ENCODE data around the gene EML6. TPM values are rescaled to one million over a fixed set of nuclear protein-coding genes. Genes with fewer than 3 reads are reported as not detected.
"Not testable (repeated sequence)": the region's sequence is repeated elsewhere in the genome, so short reads cannot be mapped to it uniquely, and the experiment has no call there.

The EML6 gene
- total RNA-seq, 2 donors from 2014 or later, result 1.0 to 1.4 TPM

DNA sequence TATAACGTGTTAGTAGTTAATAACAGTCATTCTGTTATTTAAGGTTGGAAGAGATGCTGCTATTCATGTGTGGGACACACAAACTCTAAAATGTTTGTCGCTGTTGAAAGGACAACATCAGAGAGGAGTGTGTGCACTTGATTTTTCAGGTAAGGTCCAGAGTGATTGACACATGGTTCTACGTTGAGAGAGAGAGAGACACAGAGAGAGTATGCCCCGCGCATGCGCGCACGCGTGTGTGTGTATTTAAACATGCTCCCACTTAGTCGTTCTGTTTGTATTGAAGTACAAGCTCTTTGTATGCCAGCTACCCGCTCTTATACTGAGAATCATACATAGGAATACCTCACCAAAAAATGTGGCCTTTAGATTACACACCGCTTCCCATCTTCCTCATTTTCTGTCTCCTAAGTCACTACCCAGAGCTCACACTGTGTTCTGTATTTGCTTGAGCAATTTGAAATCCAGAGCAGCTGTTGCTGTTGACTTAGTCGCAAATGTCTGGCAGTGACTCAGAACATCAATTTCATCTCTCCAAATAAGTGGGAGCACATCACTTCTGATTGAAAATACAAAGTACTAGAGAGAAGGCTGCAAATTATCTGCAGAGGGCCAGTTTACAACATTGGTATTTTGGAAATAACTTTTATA, 148.1 kb downstream of the EML6 start:
- ATAC-seq (replicated peaks), result no peak
- H3K27ac Mint-ChIP-seq, result no peak overlapping the region

DNA sequence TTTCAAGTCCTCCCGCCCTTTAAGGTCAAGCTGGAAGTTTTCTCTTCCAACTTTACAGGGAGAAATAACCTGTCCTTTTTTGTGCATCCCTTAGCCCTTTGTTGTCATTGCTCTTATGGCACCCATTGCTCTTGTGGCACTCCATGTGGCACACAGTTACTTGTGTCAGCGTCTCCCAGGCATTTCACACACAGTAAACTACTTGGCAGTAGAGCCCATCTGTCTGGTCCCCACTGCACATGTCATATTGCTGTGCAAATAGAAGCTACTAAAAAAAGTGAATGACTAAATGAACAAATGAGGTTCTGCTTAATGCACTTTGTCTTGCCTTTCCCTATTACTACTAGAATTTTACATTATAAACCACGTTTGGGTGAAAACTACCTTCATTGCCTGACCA, 149.3 kb downstream of the EML6 start:
- no peaks in the 10 kb centered on the region for H3K36me3 Mint-ChIP-seq (ENCODE audit: low read depth)
- H3K9me3 Mint-ChIP-seq, result no peaks in the 10 kb centered on the region
- H3K4me3 Mint-ChIP-seq, result no peak overlapping the region
- H3K27ac Mint-ChIP-seq, result no peak overlapping the region
- no peak for ATAC-seq (replicated peaks)
- no peaks in the 10 kb centered on the region for H3K4me1 Mint-ChIP-seq
- H3K27me3 Mint-ChIP-seq, result no peaks in the 10 kb centered on the region

More for the DNA sequence above, 148.1 kb downstream of the EML6 start:
- no peaks in the 10 kb centered on the region for H3K27me3 Mint-ChIP-seq
- H3K4me3 Mint-ChIP-seq, result no peak overlapping the region
- no peaks in the 10 kb centered on the region for H3K36me3 Mint-ChIP-seq (ENCODE audit: low read depth)
- no peaks in the 10 kb centered on the region for H3K4me1 Mint-ChIP-seq
- no peaks in the 10 kb centered on the region for H3K9me3 Mint-ChIP-seq

DNA sequence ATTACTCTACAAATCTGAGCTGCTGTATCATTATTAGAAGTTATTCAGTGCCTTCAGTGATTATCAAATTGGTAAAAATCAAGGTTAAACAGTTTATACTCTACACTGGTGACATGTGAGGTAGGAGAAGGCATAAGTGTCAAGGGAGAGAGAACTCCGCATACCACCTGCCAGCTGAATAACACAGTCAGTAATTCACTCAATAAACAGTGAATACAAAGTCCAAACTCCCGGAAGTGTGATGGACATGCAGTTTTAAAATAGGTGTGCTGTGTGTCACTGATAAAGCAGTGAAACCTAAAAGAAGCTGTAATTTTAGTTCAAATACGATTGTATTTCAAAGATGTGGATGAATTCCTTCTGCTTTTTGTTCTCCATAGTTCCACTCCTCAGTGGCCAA, 149.8 kb downstream of the EML6 start:
- H3K9me3 Mint-ChIP-seq, H3K27me3 Mint-ChIP-seq, H3K4me3 Mint-ChIP-seq: not testable (repeated sequence)

DNA sequence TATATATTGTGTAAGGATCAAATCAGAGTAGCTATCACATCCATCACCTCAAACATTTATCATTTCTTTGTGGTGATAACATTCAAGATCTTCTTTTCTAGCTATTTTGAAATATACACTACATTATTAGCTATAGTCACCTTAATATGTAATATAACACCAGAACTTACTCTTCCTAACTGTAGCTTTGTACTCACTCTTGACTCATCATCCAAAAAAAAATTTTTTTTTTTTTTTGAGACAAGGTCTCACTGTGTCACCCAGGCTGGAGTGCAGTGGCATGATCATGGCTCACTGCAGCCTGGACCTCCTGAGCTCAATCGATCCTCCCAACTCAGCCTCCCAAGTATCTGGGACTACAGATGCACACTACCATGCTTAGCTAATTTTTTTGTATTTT, 153.3 kb downstream of the EML6 start:
- no peak for ATAC-seq (replicated peaks)
- Mint-ChIP-seq H3K27me3 (peaks cover 3% of the 10 kb centered on the region), H3K9me3 (no peaks in the 10 kb centered on the region), H3K27ac (no peak overlapping the region), H3K4me1 (no peaks in the 10 kb centered on the region), H3K4me3 (no peak overlapping the region), H3K36me3 (ENCODE audit: low read depth) (no peaks in the 10 kb centered on the region)

More for the DNA sequence above, 149.8 kb downstream of the EML6 start:
- not testable (repeated sequence) for H3K36me3 Mint-ChIP-seq (ENCODE audit: low read depth); H3K4me1 Mint-ChIP-seq; ATAC-seq (replicated peaks); H3K27ac Mint-ChIP-seq

DNA sequence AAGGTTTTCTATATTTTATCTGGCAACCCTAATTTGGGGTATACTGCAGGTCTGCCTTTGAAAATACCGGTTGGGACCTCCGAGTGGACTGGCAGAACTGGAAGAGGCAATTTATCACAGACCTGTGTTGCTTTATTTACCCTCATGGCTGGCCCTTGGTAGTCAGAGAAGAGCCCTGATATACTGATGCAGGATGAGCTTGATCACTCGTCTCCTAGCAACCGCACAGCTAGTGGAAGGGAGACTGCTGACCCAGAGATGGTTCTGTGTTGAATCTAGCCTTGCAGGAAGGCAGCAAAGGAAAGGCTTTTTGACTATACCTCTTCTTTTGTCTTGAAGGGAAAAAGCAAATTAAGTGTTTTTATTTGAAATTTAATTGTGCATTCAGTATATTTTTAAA, 154.7 kb downstream of the EML6 start:
- Mint-ChIP-seq H3K27ac (no peak overlapping the region), H3K27me3 (peaks cover 3% of the 10 kb centered on the region), H3K4me1 (no peaks in the 10 kb centered on the region), H3K36me3 (ENCODE audit: low read depth) (no peaks in the 10 kb centered on the region), H3K4me3 (no peak overlapping the region), H3K9me3 (no peaks in the 10 kb centered on the region)
- no peak for ATAC-seq (replicated peaks)

DNA sequence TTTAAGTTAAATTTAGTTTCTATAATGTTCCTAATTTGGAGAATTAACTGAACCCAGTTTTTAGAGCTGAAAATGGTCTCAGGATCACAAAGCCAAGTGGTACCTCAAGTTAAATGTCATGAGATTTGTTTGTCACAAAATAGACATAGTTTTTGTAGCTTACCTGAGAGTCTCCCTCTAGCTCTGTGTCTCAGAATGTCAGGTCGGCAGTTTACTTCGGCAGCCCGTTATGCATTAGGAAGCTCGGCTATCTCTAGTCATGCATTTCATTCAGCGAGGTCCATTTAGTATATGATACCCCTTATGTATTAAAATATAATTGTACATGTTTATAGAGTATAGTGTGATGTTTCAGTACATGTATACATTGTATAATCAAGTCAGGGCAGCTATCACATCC, 155.6 kb downstream of the EML6 start:
- H3K27me3 Mint-ChIP-seq, result peaks cover 3% of the 10 kb centered on the region
- H3K27ac Mint-ChIP-seq, result no peak overlapping the region
- no peak overlapping the region for H3K4me3 Mint-ChIP-seq
- H3K36me3 Mint-ChIP-seq (ENCODE audit: low read depth), result no peaks in the 10 kb centered on the region
- H3K4me1 Mint-ChIP-seq, result no peaks in the 10 kb centered on the region
- H3K9me3 Mint-ChIP-seq, result no peaks in the 10 kb centered on the region
- no peak for ATAC-seq (replicated peaks)

DNA sequence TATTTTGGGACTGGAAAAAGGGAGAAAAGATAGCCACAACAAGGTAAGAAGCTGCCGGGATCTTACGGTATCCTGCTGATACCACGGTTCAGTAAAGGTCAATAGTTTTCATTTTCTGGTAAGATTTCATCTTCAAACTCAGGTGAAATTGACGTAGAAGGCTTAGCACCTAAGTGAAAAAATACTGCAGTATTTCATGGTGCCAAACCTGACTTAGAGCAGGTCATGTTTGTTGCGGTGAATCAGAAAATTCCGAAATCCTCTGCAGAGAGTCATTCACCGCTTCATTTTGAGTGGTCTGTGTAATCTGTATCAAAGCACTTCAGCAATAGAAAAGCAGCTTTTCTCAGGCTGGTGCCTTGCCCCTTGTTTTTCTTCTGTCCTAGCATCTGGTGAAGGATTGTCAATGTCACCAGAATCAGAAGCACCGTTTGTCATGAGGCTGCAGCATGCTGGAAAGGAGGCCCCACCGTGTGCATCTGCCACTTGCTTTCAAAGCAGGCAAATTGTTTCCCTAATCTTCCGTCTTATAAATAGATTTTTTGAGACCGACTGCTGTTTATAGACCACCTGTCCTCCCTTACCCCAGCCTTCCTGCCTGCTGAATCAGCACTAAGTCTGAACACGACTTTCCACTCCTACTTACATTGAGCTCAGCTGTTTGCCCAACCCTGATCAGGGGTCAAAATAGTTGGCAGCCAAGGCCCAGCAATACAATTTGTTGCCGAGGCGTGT, 156.3 kb downstream of the EML6 start:
- no peak for ATAC-seq (replicated peaks)
- H3K9me3 Mint-ChIP-seq, result no peaks in the 10 kb centered on the region
- H3K4me3 Mint-ChIP-seq, result no peak overlapping the region
- no peaks in the 10 kb centered on the region for H3K4me1 Mint-ChIP-seq
- H3K27me3 Mint-ChIP-seq, result peaks cover 3% of the 10 kb centered on the region
- H3K27ac Mint-ChIP-seq, result no peak overlapping the region
- H3K36me3 Mint-ChIP-seq (ENCODE audit: low read depth), result no peaks in the 10 kb centered on the region

DNA sequence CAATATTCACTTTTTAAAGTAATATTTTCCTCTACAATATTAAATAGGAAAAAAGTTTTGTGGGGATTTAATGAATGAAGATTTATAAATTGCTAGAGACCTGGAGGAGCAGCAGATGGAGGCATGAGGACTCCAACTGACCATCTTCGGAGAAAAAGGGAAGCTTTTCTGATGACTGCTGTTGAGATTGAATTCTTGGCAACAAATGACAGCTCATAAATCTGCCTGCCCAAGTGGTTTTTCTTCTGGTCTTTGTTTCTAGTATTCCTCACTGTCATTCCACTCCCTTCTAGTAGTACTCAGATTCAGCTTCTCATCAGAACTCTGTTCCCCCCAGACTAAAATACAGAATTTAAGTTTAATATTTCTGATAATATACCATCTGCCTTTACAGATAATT, 157.0 kb downstream of the EML6 start:
- H3K36me3 Mint-ChIP-seq (ENCODE audit: low read depth), result no peaks in the 10 kb centered on the region
- no peak overlapping the region for H3K4me3 Mint-ChIP-seq
- H3K27me3 Mint-ChIP-seq, result peaks cover 3% of the 10 kb centered on the region
- no peaks in the 10 kb centered on the region for H3K9me3 Mint-ChIP-seq
- H3K4me1 Mint-ChIP-seq, result no peaks in the 10 kb centered on the region
- H3K27ac Mint-ChIP-seq, result no peak overlapping the region
- ATAC-seq (replicated peaks), result no peak

DNA sequence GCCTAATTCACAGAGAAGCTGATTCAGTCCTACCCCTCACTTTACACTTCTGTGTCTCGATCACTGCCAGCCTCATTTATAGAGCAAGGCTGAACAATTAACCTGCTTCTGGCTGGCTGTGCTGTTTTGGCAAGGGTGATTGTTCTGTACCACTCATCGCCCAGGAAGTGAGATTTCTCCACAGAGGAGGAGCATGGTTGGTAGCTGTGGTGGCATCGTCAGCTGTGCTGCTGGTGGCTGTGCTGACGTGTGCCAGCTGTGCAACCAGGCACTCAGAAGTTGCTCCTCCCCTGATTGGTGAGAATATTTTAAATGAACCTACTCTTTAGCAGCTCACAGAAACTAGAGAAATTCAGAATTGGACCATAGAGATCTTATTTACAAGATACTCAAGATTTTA, 158.3 kb downstream of the EML6 start:
- H3K9me3 Mint-ChIP-seq, result no peaks in the 10 kb centered on the region
- no peak overlapping the region for H3K4me3 Mint-ChIP-seq
- peaks cover 3% of the 10 kb centered on the region for H3K27me3 Mint-ChIP-seq
- H3K36me3 Mint-ChIP-seq (ENCODE audit: low read depth), result no peaks in the 10 kb centered on the region
- no peak overlapping the region for H3K27ac Mint-ChIP-seq
- ATAC-seq (replicated peaks), result no peak
- H3K4me1 Mint-ChIP-seq, result no peaks in the 10 kb centered on the region

DNA sequence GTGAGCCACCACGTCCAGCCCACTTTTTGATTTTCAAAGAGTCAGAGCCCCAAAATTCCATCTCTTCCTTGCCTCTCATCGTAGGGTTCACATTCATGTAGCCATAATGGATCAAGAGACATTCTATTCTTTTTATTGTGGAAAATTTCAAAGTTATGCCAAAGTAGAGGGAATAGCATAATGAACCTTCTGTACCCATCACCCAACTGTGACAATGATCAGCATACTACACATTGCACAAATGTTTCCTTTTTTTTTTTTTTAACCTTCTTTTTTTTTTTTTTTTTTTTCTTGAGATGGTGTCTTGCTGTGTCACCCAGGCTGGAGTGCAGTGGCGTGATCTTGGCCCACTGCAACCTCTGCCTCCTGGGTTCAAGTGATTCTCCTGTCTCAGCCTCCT, 162.4 kb downstream of the EML6 start:
- no peak overlapping the region for H3K27ac Mint-ChIP-seq
- H3K9me3 Mint-ChIP-seq, result no peaks in the 10 kb centered on the region
- no peak overlapping the region for H3K4me3 Mint-ChIP-seq
- H3K36me3 Mint-ChIP-seq (ENCODE audit: low read depth), result no peaks in the 10 kb centered on the region
- no peaks in the 10 kb centered on the region for H3K4me1 Mint-ChIP-seq
- H3K27me3 Mint-ChIP-seq, result peaks cover 4% of the 10 kb centered on the region
- ATAC-seq (replicated peaks), result no peak

DNA sequence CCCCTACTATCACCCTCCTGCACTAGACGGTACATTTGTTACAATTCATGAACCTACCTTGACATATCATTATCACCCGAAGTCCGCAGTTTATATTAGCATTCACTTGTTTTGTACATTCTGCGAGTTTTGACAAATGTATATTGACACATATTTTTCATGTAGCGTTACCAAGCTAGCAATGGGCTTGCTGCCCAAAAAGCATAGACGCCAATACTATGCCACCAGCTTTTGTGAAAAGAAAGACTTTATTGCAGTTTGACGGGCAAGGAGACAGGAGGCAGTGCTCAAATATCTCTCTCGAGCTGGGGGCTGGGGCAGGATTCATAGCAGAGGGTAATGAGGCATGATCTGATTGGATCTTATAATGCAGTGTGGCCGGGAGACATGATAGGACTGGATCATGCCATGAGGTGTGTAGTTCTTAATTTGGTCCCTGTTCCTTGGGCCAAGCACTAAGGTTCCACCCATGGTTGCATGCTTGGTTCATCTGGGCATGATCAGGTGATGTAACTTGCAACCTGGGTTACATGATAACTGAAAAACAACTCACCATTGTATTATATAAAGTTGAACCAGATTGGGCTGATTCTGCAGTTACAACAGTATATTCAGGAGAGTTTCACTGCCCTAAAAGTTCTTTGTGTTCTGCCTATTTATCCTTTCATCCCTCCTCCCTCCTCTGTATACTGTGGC, 164.5 kb downstream of the EML6 start:
- Mint-ChIP-seq H3K36me3 (ENCODE audit: low read depth) (no peaks in the 10 kb centered on the region), H3K27me3 (peaks cover 4% of the 10 kb centered on the region), H3K27ac (no peak overlapping the region), H3K9me3 (no peaks in the 10 kb centered on the region), H3K4me3 (no peak overlapping the region), H3K4me1 (no peaks in the 10 kb centered on the region)
- no peak for ATAC-seq (replicated peaks)

DNA sequence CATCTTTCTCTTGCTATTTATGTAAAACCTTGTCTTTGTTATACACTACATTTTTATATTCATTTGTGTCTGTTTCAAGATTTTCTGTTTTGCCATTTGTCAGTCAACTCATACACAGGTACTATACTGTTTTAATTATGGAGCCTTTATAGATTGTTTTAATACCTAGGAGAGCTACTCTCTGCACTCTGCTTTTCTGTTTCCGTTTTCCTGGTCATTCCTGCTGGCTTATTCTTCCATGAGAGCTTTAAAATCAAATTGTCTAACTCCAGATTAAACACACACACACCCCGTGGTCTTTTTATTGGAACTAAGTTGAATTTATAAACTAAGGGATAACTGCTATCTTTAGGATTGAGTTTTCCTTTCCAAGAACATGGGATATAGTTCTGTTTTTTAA, 165.6 kb downstream of the EML6 start:
- ATAC-seq (replicated peaks), result no peak
- H3K27ac Mint-ChIP-seq, result no peak overlapping the region
- H3K4me3 Mint-ChIP-seq, result no peak overlapping the region
- no peaks in the 10 kb centered on the region for H3K9me3 Mint-ChIP-seq
- peaks cover 4% of the 10 kb centered on the region for H3K27me3 Mint-ChIP-seq
- H3K4me1 Mint-ChIP-seq, result no peaks in the 10 kb centered on the region
- no peaks in the 10 kb centered on the region for H3K36me3 Mint-ChIP-seq (ENCODE audit: low read depth)

DNA sequence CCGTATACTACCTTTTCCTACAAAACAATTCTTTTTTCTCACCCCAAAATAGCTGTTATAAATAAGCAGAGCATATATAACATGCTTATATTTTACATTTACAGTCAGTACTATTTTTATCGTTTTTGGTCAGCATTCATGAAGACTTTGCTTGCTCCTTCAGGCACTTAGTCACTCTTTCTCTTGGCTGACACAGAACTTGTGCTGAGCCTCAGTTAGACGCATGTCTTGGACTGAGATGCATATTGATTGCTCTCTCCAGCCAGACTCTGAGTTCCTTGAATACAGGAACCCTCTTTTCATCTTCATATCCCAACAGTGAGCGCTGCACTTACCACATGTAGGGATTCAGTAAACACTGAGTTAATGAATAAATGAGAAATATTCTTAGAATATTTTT, 168.4 kb downstream of the EML6 start:
- Mint-ChIP-seq H3K36me3 (ENCODE audit: low read depth) (no peaks in the 10 kb centered on the region), H3K9me3 (no peaks in the 10 kb centered on the region), H3K27me3 (peaks cover 4% of the 10 kb centered on the region), H3K4me1 (no peaks in the 10 kb centered on the region), H3K27ac (no peak overlapping the region), H3K4me3 (no peak overlapping the region)
- ATAC-seq (replicated peaks), result no peak

DNA sequence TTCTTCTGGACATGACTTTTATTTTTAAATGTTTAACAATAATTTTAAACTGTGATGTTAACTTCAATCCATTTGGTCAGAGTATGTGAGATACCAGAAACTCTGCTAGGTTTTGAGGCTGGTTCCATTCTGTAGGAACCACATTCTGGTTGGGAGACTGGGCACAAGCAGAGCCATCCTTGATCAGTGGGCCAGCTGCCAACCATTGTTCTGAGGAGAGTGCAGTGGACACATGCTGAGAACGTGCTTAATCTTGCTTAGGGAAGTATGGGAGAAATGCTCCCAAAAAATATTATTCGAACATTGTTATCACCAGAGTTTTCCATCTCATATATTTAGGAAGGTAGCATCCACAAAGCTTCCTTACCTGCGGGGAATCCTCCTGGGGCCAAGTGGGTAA, 171.0 kb downstream of the EML6 start:
- H3K27me3 Mint-ChIP-seq, result peaks cover 4% of the 10 kb centered on the region
- no peaks in the 10 kb centered on the region for H3K9me3 Mint-ChIP-seq
- no peaks in the 10 kb centered on the region for H3K36me3 Mint-ChIP-seq (ENCODE audit: low read depth)
- no peak overlapping the region for H3K4me3 Mint-ChIP-seq
- no peak for ATAC-seq (replicated peaks)
- peaks cover 5% of the 10 kb centered on the region for H3K4me1 Mint-ChIP-seq
- no peak overlapping the region for H3K27ac Mint-ChIP-seq

DNA sequence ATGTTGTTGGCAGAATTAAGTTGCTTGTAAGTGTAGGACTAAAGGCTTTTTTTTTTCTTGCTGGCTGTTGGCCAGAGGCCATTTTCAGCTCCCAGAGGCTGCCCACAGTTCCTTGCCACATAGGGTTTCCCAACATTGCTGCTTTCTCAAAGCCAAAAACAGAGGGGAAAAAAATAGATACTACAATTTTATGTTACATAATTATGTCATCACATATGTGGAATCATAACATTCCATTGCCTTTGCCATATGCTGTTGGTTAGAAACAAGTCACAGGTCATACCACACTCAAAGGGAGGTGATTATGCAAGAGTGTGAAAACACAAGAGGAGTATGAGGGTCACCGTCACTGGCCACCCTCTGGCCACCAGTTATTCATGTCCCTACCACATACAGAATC, 172.3 kb downstream of the EML6 start:
- ATAC-seq (replicated peaks), result no peak
- H3K9me3 Mint-ChIP-seq, result no peaks in the 10 kb centered on the region
- H3K27ac Mint-ChIP-seq, result no peak overlapping the region
- peaks cover 5% of the 10 kb centered on the region for H3K4me1 Mint-ChIP-seq
- H3K36me3 Mint-ChIP-seq (ENCODE audit: low read depth), result no peaks in the 10 kb centered on the region
- no peaks in the 10 kb centered on the region for H3K27me3 Mint-ChIP-seq
- no peak overlapping the region for H3K4me3 Mint-ChIP-seq
